Eye (tissue), 1 donor: ENCODE results near the gene DHFR.
"Not testable (repeated sequence)": the region's sequence is repeated elsewhere in the genome, so short reads cannot be mapped to it uniquely, and the experiment has no call there.

ENCODE experiments used
- DNase-seq: peaks from one replicate; pipeline ENCODE4 v3.0.0-alpha.2; 2015

The DHFR gene

GRCh38 chr5:80591352-80591751 is 63.4 kb downstream of the DHFR start:
- DNase-seq, result no peak

GRCh38 chr5:80590766-80591165 is 64.0 kb downstream of the DHFR start:
- DNase-seq, result no peak

- no peak for DNase-seq
Observed at GRCh38 chr5:80588858-80589540, 65.8 kb downstream of the DHFR start.

- no peak for DNase-seq
Observed at GRCh38 chr5:80584770-80585169, 70.0 kb downstream of the DHFR start.

GRCh38 chr5:80580291-80580690 is 74.5 kb downstream of the DHFR start:
- DNase-seq, result not testable (repeated sequence)

GRCh38 chr5:80579050-80579449 is 75.7 kb downstream of the DHFR start:
- no peak for DNase-seq

- DNase-seq, result no peak
Observed at GRCh38 chr5:80577707-80578106, 77.1 kb downstream of the DHFR start.

GRCh38 chr5:80576383-80576782 is 78.4 kb downstream of the DHFR start:
- DNase-seq, result no peak
